Tibial artery (tissue), 4 donors: ENCODE measurements around the gene IFI44.

Experiments used
- DNase-seq, 2 donors: peaks; one replicate each; pipeline ENCODE4 v3.0.0-alpha.2; 2019
- H3K27ac ChIP-seq, 2 donors: fragments of 200-600 bp; sonication (generic) in 1 of 2; 1 replicate in 1 of 2; 2 replicates in 1 of 2; pipeline ENCODE4 v1.5.1; 2018 to 2019; ENCODE audit warnings: mild to moderate bottlenecking in 1 of 2
- H3K27me3 ChIP-seq, 2 donors: fragments of 200-600 bp; sonication (generic) in 1 of 2; one replicate each; pipeline versions ENCODE4 v1.5.1 to v1.6.0; 2016 to 2019
- H3K36me3 ChIP-seq, 3 donors: fragments of 200-600 bp; sonication (generic) in 2 of 3; one replicate each; pipeline ENCODE4 v1.5.1; 2016 to 2019; ENCODE audit warnings: mild to moderate bottlenecking in 2 of 3
- H3K4me1 ChIP-seq, 4 donors: fragments of 200-600 bp; sonication (generic) in 2 of 4; 1 replicate in 3 of 4; 2 replicates in 1 of 4; pipeline ENCODE4 v1.5.1; 2016 to 2019
- H3K4me3 ChIP-seq, 2 donors: fragments of 200-600 bp; sonication (generic) in 1 of 2; 1 replicate in 1 of 2; 2 replicates in 1 of 2; pipeline ENCODE4 v1.5.1; 2018 to 2019; ENCODE audit warnings: mild to moderate bottlenecking in 2 of 2
- H3K9me3 ChIP-seq, 3 donors: fragments of 200-600 bp; sonication (generic) in 1 of 3; one replicate each; pipeline ENCODE4 v1.5.1; 2016 to 2019
- CTCF ChIP-seq, 2 experiments: fragments of 200-600 bp in 1 of 2; fragments of 450-650 bp in 1 of 2; IDR thresholded peaks; one replicate each; pipeline ENCODE4 v1.5.1; 2017 to 2019; ENCODE audit warnings: antibody characterized with exemption in 2 of 2, mild to moderate bottlenecking in 1 of 2, moderate library complexity in 1 of 2
- intact Hi-C: fragments of 100-400 bp; cut with DNase I; formaldehyde crosslinking; loops from one replicate; pipeline ENCODE4 v1.15.0; 2023; ENCODE audit warnings: low total_unique reads

IFI44 gene

GRCh38 chr1:78649628-78650027 is at the start of gene IFI44:
TSS of gene IFI44 (plus strand) at chr1:78649831. CDS start at chr1:78650196, 365 bp downstream.
- no peak for TF ChIP-seq CTCF (IDR thresholded peaks at IDR 0.05)
- H3K27ac ChIP-seq: no peak within 1 kb of the TSS
- intact Hi-C loops: no loop called here
- peak; percentile 84 to 86 for DNase-seq
- peak within 1 kb of the TSS; percentile 34 to 45 for H3K4me3 ChIP-seq
- no peaks in the 10 kb centered on the region for H3K36me3 ChIP-seq
- peaks cover 0 to 5% (median 1%) of the 10 kb centered on the region in 4 donors for H3K4me1 ChIP-seq
- no peaks in the 10 kb centered on the region for H3K9me3 ChIP-seq
- no peaks in the 10 kb centered on the region for H3K27me3 ChIP-seq

GRCh38 chr1:78601068-78601467 is 48.6 kb upstream of the IFI44 start:
- Histone ChIP-seq H3K27me3 (no peaks in the 10 kb centered on the region), H3K4me1 (no peaks in the 10 kb centered on the region), H3K27ac (no peak overlapping the region), H3K4me3 (no peak overlapping the region), H3K9me3 (no peaks in the 10 kb centered on the region), H3K36me3 (no peaks in the 10 kb centered on the region)
- no peak for TF ChIP-seq CTCF (IDR thresholded peaks at IDR 0.05)
- no peak for DNase-seq
- intact Hi-C loops: loop anchor here (5.0 kb wide), 1 partner anchor 454 kb away; no protein-coding TSS in a partner anchor

GRCh38 chr1:78603206-78603605 is 46.4 kb upstream of the IFI44 start:
- DNase-seq: no peak
- H3K4me1 ChIP-seq: no peaks in the 10 kb centered on the region
- no peak overlapping the region for H3K4me3 ChIP-seq
- intact Hi-C loops: loop anchor here (5.0 kb wide), 1 partner anchor 456 kb away; no protein-coding TSS in a partner anchor
- H3K27me3 ChIP-seq: peaks cover 0 to 7% of the 10 kb centered on the region in 2 donors
- no peaks in the 10 kb centered on the region for H3K9me3 ChIP-seq
- H3K36me3 ChIP-seq: no peaks in the 10 kb centered on the region
- H3K27ac ChIP-seq: no peak overlapping the region
- no peak for TF ChIP-seq CTCF (IDR thresholded peaks at IDR 0.05)

GRCh38 chr1:78604643-78605042 is 45.0 kb upstream of the IFI44 start:
- no peaks in the 10 kb centered on the region for H3K36me3 ChIP-seq
- no peak for DNase-seq
- no peak for TF ChIP-seq CTCF (IDR thresholded peaks at IDR 0.05)
- H3K4me1 ChIP-seq: no peaks in the 10 kb centered on the region
- intact Hi-C loops: loop anchor here (5.0 kb wide), 1 partner anchor 457 kb away; no protein-coding TSS in a partner anchor
- no peaks in the 10 kb centered on the region for H3K9me3 ChIP-seq
- H3K27me3 ChIP-seq: peaks cover 0 to 7% of the 10 kb centered on the region in 2 donors
- no peak overlapping the region for H3K27ac ChIP-seq
- no peak overlapping the region for H3K4me3 ChIP-seq

GRCh38 chr1:78606274-78606673 is 43.4 kb upstream of the IFI44 start:
- intact Hi-C loops: no loop called here
- Histone ChIP-seq H3K4me1 (no peaks in the 10 kb centered on the region), H3K36me3 (no peaks in the 10 kb centered on the region), H3K27me3 (peaks cover 0 to 7% of the 10 kb centered on the region in 2 donors), H3K9me3 (no peaks in the 10 kb centered on the region), H3K4me3 (no peak overlapping the region), H3K27ac (no peak overlapping the region)
- no peak for TF ChIP-seq CTCF (IDR thresholded peaks at IDR 0.05)
- no peak for DNase-seq
